ENCODE data around the gene MVB12B.
A peak's percentile ranks its signal among the peaks of the same experiment; 100 is the strongest.

MVB12B gene

GRCh38 chr9:126506361-126507317, 180.0 kb downstream of the MVB12B start:
- DNase-seq (ENCODE audit: low spot score): no peak

DNA sequence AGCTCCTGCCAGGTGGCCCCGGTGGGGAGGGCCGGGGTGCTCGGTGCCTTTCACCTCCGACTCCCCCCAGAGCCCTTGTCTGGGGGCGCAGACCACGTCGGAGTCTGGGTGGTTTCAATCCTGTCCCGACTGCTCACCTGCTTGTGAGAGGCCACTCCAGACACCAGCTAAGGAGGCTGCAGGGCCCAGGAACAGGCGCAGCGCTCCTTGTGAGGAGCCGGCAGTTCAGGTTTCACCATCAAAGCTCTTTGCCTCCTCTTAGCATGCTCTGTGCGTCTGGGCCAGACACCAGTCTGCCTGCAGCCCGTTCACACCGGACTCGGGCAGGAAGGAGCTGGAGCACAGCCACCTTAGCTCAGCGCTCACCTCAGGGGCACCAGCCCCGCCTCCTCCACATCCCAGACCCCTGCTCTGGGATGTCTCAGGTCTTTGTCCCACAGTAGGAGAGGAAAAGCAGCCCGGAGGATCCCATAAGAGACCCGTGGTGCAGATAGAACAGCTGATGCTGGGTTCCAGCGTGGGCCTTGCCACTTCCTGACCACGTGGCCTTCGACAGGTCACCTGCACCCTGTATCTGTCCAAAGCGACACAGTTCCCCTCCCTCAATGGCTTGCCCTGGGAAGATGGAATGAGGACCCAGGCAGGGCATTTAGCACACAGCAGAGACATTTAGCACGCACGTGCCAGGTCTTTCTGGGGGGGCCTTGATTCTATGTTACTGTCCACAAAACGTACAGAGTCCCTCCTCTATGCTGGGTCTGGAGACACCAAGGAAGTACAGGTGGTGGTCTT, 180.9 kb downstream of the MVB12B start:
- DNase-seq (ENCODE audit: low spot score): no peak

GRCh38 chr9:126508171-126508591, 181.6 kb downstream of the MVB12B start:
- DNase-seq (ENCODE audit: low spot score): no peak

DNA sequence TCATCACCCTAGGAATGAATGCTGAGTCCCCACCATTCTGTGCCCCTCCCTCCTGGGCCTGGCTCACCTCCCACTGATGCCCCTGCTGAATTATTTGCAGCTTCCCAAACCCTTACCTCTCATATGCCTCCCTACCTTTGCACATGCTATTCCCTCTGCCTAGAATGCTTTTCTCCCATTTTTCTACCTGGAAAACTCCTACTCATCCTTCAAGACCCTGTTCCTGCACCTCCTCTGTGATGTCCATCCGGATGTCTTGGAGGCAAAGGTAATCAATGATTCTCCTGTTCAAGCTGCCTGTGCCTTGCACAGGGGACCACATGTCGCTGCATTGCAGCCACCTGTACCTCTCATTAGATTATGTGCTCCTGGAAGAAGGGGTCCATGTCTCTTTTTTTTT, 182.3 kb downstream of the MVB12B start:
- no peak for DNase-seq (ENCODE audit: low spot score)

GRCh38 chr9:126509718-126510117, 183.1 kb downstream of the MVB12B start:
- DNase-seq (ENCODE audit: low spot score): no peak

- no peak for DNase-seq (ENCODE audit: low spot score)
Observed at GRCh38 chr9:126510564-126510963, 183.9 kb downstream of the MVB12B start.

DNA sequence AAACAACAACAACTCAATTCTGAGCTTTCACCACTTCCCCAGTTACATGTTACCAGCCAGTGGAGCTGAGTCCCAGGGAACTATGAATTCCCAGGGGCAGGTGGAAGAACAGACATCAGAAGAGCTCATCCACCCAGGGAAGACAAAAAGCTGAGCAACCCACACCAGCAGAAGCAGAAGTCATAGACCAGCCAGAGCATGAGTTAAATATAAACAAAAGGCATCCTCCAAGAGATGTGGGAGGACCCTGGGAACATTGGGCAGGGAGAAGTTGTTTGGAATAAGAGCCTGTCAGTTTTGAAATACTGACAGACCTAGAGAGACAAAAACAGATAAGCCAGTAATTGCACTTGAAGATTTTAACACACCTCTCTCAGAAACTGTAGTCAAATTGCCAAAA, 184.8 kb downstream of the MVB12B start:
- DNase-seq (ENCODE audit: low spot score): no peak

- no peak for DNase-seq (ENCODE audit: low spot score)
Observed at GRCh38 chr9:126513159-126514036, 186.8 kb downstream of the MVB12B start.

GRCh38 chr9:126514037-126514821, 187.6 kb downstream of the MVB12B start:
- peak; percentile 57 for DNase-seq (ENCODE audit: low spot score)

DNA sequence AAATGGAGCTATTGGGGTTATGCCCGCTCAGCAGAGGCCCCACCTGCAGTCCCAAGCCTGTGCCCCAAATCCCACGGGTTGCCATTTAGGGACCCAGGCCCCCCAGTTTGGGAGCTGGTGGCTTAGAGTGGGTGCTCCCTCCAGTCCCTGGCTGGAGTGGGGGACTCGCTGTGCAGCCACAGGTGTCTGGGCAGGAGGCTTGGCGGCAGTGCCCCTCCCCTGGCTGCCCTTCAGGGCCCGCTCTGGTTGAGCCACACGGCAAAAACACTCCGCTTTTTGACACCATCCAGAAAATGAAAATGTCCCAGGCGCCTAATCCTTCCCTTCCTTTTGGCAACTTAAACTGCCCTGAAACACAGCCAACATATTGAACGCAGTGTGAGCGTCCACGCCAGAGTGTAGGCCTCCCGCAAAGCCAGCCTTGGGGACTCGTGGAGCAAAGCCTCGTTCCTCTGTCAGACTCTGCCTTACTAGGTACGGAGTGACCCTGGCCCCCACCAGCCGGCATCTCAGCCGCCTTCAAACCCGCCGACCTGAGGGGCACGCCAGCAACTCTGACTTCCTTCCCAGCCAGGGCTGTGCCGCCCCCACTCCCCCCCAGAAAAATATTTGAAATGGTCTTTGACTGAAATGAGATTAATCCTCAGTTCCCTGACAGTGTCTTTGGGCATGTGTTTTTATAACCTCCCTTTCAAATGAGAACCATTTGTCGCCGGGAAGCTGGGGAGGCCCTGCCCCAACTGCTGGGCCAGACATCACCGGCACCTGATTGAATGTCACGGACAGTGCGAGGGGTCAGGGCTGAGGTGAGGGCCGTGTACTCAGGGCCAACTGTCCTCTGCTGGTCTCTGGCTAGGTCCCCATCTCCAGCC, 188.6 kb downstream of the MVB12B start:
- DNase-seq (ENCODE audit: low spot score): no peak

DNA sequence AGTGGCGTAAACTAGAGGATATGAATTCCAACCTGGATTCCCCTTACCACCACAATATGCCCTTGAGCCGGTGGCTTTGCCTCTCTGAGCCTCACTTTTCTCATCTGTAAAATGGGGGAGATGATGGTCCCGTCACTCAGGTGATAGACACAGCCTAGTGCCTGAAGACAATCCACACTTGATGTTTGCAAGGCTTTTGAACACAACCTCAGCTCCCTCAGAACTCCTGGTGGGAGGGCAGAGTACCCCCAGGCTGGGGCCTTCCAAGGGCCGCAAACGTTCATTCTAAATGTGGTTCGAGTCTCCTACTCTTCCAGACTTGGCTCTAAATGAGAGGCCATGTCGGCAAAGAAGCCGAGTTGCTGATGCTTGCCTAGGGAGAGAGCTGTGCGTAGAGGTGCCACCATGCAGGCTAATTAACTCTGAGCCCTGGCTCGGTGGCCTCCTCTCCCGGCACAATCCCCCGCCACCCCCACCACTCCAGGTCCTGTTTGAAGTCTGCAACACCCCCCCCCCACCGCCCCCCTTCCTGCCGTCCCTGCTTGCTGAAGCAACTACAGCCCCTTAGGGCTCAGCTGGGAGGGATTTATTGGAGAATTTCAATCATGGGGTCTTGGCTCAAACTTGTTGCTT, 189.4 kb downstream of the MVB12B start:
- DNase-seq (ENCODE audit: low spot score): no peak

- no peak for DNase-seq (ENCODE audit: low spot score)
Observed at GRCh38 chr9:126516561-126516935, 189.9 kb downstream of the MVB12B start.

DNA sequence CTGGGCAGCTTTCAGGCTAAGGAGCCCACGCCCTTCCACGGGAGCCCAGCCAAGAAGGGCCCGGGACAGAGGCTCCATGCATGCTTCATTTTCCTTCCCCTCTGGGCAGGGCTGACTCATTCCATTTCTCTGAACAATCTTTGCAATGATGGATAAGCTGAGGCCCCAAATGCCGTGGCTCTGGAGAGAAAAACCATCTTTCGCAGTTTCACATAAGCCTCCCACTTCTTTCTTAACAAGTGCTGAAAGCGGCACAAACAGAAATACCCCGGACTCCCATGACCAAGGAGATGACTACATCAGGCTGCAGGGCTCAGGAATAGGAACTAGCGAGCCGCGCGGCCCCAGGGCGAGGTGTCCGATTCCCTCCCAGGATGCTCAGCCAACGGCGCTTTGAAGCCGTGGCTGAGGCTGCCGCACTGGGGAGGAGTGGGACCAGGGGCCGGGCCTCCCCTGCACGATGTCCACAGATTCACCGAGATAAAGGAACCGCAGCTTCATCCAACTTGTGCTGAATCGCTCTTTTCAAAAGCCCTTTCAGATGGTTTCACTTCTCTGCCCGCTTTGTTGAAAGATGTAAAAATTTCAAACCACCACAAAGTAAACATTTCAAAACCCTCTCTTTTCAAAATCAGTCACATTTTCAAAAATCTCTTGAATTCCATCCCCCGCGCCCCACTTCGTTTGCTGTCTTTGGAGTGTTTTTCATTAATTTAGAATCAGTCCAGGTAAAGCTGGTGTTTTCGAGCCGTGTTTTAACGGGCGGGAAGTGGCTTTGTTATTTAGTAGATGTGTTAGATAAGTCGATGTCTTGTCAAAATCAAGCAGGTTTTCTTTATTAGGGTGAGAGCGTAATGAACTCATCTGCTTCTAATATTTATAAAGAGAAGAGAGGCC, 190.6 kb downstream of the MVB12B start:
- peak; percentile 28 for DNase-seq (ENCODE audit: low spot score)

DNA sequence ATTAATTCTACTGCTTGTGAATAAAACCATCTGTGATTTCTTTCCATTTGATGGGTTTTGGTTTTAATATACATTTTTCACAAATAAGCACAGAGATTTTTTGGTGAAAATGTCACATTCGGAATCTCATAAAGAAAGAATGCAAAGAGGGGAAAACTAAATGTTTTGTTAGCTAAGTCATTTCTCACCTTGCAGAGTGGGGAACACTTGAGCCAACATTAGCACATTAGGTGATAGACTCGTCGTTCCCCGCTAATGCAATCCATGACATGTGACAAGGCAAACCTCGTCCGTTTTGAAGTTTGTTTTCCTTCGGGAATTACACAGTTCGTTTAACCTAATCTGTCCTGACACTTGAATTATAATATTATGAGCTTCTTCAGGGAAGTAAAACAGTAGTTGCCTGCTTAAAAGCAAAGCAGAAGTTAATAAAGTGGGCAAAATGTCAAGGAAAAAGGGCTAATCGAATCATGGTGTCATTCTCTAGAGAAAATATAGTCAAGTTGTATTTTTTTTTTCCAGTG, 191.3 kb downstream of the MVB12B start:
- DNase-seq (ENCODE audit: low spot score): no peak

GRCh38 chr9:126518763-126519162, 192.1 kb downstream of the MVB12B start:
- no peak for DNase-seq (ENCODE audit: low spot score)

DNA sequence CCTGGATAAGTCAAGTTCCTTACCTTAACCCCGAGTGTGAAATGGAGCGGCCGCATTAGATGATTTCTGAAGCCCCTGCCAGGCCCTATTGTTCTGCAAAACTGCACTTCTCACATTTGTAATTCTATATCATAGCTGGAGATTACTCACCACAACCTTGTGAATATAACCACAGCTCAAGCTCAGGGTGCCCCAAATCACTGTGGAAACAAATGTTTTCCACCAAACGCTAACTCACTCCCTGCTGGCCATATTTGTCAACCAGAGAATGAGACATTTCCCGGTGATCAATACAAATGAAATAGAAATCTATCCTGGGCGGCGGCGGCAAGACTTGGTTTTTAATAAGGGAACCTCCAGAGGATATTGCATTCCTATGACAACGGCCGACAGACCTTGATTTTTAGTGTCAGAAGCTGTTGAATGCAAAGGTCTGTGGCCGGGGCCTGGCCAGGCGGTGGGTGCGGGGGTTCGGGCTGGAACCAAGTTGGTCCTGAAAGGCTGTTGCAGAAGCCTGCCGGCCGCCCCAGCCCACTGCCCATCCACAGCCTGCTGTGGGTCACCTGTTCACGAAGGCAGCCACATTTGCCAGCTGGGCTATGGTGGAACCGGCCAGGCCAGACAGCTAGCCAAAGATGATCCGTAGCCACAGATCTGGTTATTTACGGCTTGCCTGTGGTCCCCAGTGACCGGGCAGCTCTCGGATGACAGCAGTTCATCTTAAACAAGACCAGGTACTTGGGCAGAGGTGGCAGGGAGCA, 193.2 kb downstream of the MVB12B start:
- DNase-seq (ENCODE audit: low spot score): peak; percentile 31

GRCh38 chr9:126520453-126520852, 193.8 kb downstream of the MVB12B start:
- no peak for DNase-seq (ENCODE audit: low spot score)

DNA sequence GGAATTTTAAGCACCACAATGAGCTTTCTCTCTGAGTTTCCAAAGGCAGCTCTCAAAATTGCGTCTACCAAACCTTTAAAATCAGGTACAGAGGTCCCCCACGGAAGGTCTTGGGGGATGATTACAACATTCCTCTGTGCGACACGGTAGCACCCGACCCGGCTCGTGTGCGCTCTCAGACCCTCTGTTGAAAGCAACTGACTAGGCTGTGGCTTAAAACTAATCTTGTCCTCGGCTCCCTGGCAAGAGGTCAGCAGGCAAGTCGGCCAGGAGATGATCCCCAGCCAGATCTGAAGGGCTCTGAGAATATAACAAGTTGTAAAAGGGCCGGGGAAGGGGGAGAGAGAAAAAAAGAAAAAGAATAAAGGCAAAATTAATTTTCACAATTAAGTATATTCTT, 194.5 kb downstream of the MVB12B start:
- no peak for DNase-seq (ENCODE audit: low spot score)
